Measurements from ENCODE around the gene KNDC1. TPM values are rescaled to one million over a fixed set of nuclear protein-coding genes. Genes with fewer than 3 reads are reported as not detected.

Gene KNDC1
- total and polyA plus RNA-seq, 2 of the 4 experiments (the other 2 are of a cell fraction): 0.18 to 1.1 TPM

DNA sequence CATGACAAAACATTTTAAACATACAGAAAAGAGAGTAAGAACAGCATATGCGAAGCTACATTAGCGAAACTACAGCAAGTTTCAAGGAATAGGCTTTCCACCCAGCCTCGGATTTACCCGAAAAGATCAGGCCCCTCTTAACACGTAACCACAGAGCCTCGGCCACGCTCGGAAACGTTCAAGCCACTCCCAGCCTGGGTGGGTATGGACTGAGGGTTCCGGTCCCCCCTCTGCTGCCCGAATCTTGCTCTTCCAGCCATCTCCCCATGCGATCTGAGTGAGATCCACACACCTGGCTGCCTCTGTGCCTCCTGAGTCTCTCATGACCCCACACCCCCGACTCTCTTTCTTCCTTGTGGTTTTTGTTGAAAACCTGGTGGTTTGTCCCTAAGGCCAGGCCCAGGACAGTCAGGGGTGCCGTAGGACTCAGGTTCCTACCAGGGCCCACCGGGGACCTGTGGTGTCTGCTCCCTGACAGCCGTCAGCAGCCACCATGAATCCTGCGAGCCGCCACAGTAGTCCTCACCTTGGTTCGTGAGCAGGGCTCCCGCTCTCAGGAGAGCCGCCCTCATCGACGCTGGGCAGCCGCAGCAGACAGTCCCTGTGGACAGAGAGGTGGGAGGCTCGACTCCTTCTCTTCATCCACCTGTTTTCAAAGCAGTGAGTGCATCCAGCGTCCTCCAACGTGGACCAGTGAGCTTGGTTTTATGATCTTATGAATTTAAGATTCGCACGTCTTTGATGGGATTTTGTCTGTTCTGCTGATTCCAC lies 18.5 kb downstream of the KNDC1 start:
- H3K23ac ChIP-seq (ENCODE audit: low read depth, low read length): no peak overlapping the region
- no TSS peak for BruUV-seq (replicated peaks)
- ATAC-seq (ENCODE audit: low read depth) (no peak), DNase-seq (no peak)
- no peak overlapping the region for H3K4ac ChIP-seq (ENCODE audit: low read depth, low read length)
- TF ChIP-seq SMC3 (IDR thresholded peaks at IDR 0.05; ENCODE audit: low read depth, low read length): no peak
- TF ChIP-seq MXI1 (IDR thresholded peaks at IDR 0.05; ENCODE audit: borderline replicate concordance, low read depth, low read length): no peak
- TF ChIP-seq BHLHE40 (IDR thresholded peaks at IDR 0.05; ENCODE audit: low read depth, low read length): no peak
- TF ChIP-seq CHD1 (IDR thresholded peaks at IDR 0.05; ENCODE audit: low read depth, low read length): no peak
- no peak for TF ChIP-seq NFE2L2 (IDR thresholded peaks at IDR 0.05; ENCODE audit: low read depth, low read length)
- H2BK5ac ChIP-seq (ENCODE audit: low read depth, low read length, poor library complexity, severe bottlenecking): no peak overlapping the region
- POLR2A ChIA-PET (ENCODE audit: unreplicated experiment): no interaction called here
- no peak overlapping the region for H3K14ac ChIP-seq (replicated peaks; ENCODE audit: low read depth, low read length)
- no peak overlapping the region for H3K56ac ChIP-seq (ENCODE audit: extremely low read depth, insufficient read depth, low read length)
- H3K27ac ChIP-seq (ENCODE audit: insufficient read depth, low read length): no peak overlapping the region
- in situ Hi-C loops (cut with MboI; ENCODE audit: low sequenced_read_pairs): no loop called here
- dilution Hi-C loops (cut with HindIII; ENCODE audit: low sequenced_read_pairs, unreplicated experiment): no loop called here
- no peaks in the 10 kb centered on the region for H3K27me3 ChIP-seq (ENCODE audit: control insufficient read depth, insufficient read depth, low read length)
- H3K4me1 ChIP-seq (ENCODE audit: control insufficient read depth, insufficient read depth, low read length): no peaks in the 10 kb centered on the region
- no peak overlapping the region for H4K91ac ChIP-seq (ENCODE audit: insufficient read depth, low read depth, low read length)
- no peaks in the 10 kb centered on the region; the same call in 1 of the 2 replicates for H3K36me3 ChIP-seq (ENCODE audit: control insufficient read depth, insufficient read depth, low read length)
- no peak overlapping the region for H3K9ac ChIP-seq (ENCODE audit: low read depth, low read length)
- no peaks in the 10 kb centered on the region for H3K79me1 ChIP-seq (ENCODE audit: low read depth in 1 of 2, low read length in 2 of 2)
- no peaks in the 10 kb centered on the region for H4K20me1 ChIP-seq (ENCODE audit: insufficient read depth, low read length)
- no peaks in the 10 kb centered on the region for H3K9me1 ChIP-seq (ENCODE audit: insufficient read depth, low read length)
- no peak overlapping the region for H4K8ac ChIP-seq (ENCODE audit: low read depth in 2 of 2, low read length in 2 of 2)
- intact Hi-C loops (cut with micrococcal nuclease): no loop called here
- no peak overlapping the region for H2AK5ac ChIP-seq (ENCODE audit: low read depth, low read length)
- no peak overlapping the region for H4K5ac ChIP-seq (ENCODE audit: low read depth, low read length)
- peaks cover 1% of the 10 kb centered on the region; the same call in 1 of the 2 replicates for H3K9me3 ChIP-seq (ENCODE audit: control insufficient read depth, insufficient read depth, low read length)
- 96% methylated on average over 9 of the region's 29 CpGs; no CpG with 5 or more reads in 1 of the 2 experiments for WGBS, 2 experiments (ENCODE audit: extremely low coverage in 2 of 2, insufficient read length in 1 of 2)
- H2AK9ac ChIP-seq (replicated peaks; ENCODE audit: low read depth, low read length, poor library complexity): no peak overlapping the region
- CTCF ChIA-PET: no interaction called here
- no peak overlapping the region for H3K18ac ChIP-seq (ENCODE audit: low read depth, low read length)
- no peak overlapping the region for H3K4me3 ChIP-seq (ENCODE audit: insufficient read depth, low read depth, low read length)
- no peak overlapping the region for H2BK15ac ChIP-seq (ENCODE audit: low read depth, low read length)
- H3K4me2 ChIP-seq (ENCODE audit: low read depth, low read length): no peak overlapping the region
- H2BK20ac ChIP-seq (ENCODE audit: low read depth, low read length): no peak overlapping the region
- no peak overlapping the region for H2AFZ ChIP-seq (replicated peaks; ENCODE audit: low read length, poor library complexity)
- H2BK120ac ChIP-seq (ENCODE audit: low read depth, low read length): no peak overlapping the region
